ENCODE measurements around the gene XIST.

The XIST gene

DNA sequence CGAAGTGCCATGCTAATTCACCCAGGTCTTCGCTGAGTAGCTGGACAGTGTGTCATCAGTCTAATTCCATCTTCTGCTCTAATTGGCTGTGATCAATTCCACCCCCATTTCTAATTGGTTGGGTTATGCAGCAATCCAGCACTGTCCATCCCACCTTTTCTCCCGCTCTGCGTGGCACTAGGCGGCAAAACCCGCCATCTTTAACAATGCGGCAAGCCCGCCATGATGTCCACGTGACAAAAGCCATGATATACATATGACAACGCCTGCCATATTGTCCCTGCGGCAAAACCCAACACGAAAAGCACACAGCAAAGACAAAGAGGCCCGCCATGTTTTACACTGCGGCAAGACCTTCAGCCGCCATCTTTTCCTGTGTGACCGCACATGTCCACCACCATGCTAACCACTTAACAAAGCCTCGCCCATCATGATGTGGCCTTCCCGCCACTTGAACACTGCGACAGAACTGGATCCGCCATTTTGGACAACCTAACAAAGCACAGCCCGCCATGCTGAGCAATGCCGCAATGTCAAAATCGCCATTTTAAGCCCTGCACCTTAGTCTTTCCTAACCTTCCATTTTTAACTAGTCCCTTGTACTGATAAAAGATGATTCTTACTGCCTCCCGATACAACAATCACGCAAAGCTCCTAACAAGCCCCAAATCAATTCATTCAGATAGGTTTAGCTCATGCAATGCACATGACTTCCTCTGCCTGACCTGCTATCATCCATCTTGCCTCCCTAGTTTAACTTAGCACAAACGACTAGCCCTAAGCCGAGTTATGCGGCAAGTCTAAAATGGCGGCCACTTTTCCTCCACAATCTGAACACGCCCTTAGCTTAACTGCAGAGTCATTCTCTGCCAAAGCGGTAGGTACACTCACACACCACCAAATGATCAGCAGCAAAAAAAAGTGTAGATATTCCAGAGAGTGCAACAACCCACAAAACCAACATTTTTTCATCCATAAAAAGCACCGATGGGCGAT lies 1.2 kb downstream of the XIST start:
- peaks cover 86% of the 10 kb centered on the region for H3K27me3 ChIP-seq (ENCODE audit: insufficient read depth, low read depth, severe bottlenecking)
- TF ChIP-seq CTCF (IDR thresholded peaks at IDR 0.05; ENCODE audit: low read depth, low read length): no peak
- H3K4me3 ChIP-seq (ENCODE audit: low read depth, low read length): no peak overlapping the region
- H3K9me3 ChIP-seq (ENCODE audit: severe bottlenecking): peaks cover 6% of the 10 kb centered on the region
- no peak for DNase-seq
- no peak overlapping the region for H3K27ac ChIP-seq
- H3K36me3 ChIP-seq: no peaks in the 10 kb centered on the region

GRCh38 chrX:73850124-73851013 lies 2.1 kb downstream of the XIST start:
- no peaks in the 10 kb centered on the region for H3K36me3 ChIP-seq
- H3K9me3 ChIP-seq (ENCODE audit: severe bottlenecking): peaks cover 6% of the 10 kb centered on the region
- peaks cover 79% of the 10 kb centered on the region for H3K27me3 ChIP-seq (ENCODE audit: insufficient read depth, low read depth, severe bottlenecking)
- H3K27ac ChIP-seq: no peak overlapping the region
- H3K4me3 ChIP-seq (ENCODE audit: low read depth, low read length): no peak overlapping the region
- DNase-seq: no peak
- peak; percentile 24; the same call in 1 of the 2 replicates for TF ChIP-seq CTCF (IDR thresholded peaks at IDR 0.05; ENCODE audit: low read depth, low read length)

- DNase-seq: no peak
- no peak overlapping the region for H3K27ac ChIP-seq
- peaks cover 66% of the 10 kb centered on the region for H3K27me3 ChIP-seq (ENCODE audit: insufficient read depth, low read depth, severe bottlenecking)
- H3K36me3 ChIP-seq: no peaks in the 10 kb centered on the region
- TF ChIP-seq CTCF (IDR thresholded peaks at IDR 0.05; ENCODE audit: low read depth, low read length): no peak
- H3K9me3 ChIP-seq (ENCODE audit: severe bottlenecking): peaks cover 6% of the 10 kb centered on the region
- no peak overlapping the region for H3K4me3 ChIP-seq (ENCODE audit: low read depth, low read length)
Measured at GRCh38 chrX:73849073-73849472, 3.4 kb downstream of the XIST start.

DNA sequence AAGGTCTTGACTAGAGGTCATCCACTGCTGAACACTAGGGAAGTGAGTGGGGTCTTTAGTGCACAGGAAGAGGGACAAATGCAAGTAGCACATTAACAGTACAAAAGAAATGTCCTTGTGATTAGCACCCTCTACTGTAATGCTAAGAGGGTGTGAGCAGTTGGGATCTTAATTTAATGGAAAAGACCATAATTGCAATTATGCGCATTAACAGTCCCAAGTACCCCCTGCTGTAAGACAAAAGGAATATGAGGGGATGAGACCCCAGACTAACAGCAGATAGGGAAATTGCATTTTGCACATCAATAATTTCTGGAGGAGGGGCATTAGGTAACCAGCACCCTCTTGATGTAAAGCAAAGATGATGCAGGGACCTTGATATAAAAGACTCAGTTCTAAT lies 4.5 kb downstream of the XIST start:
- Histone ChIP-seq H3K4me3 (ENCODE audit: low read depth, low read length) (no peak overlapping the region), H3K27me3 (ENCODE audit: insufficient read depth, low read depth, severe bottlenecking) (peaks cover 60% of the 10 kb centered on the region), H3K36me3 (no peaks in the 10 kb centered on the region), H3K27ac (no peak overlapping the region), H3K9me3 (ENCODE audit: severe bottlenecking) (peaks cover 6% of the 10 kb centered on the region)
- no peak for DNase-seq
- TF ChIP-seq CTCF (IDR thresholded peaks at IDR 0.05; ENCODE audit: low read depth, low read length): no peak

DNA sequence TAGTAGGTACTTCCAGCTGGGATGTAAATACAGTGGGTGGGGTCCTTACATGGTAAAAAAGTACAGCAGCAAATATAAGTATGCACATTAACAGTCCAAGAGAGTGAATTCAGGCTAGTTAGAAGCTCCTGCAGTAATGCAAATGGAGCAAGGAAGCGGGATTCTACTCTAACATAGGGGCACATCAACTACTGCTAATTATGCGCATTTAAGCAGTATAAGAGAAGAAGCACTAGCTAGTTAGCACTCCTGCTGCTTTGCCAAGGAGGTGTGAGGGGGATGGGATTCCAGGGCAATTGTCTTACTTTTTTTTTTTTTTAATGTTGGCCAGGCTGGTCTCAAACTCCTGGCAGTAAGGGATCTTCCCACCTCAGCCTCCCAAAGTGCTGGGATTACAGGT lies 5.4 kb downstream of the XIST start:
- no peak overlapping the region for H3K4me3 ChIP-seq (ENCODE audit: low read depth, low read length)
- no peak overlapping the region for H3K27ac ChIP-seq
- H3K27me3 ChIP-seq (ENCODE audit: insufficient read depth, low read depth, severe bottlenecking): peaks cover 58% of the 10 kb centered on the region
- no peak for TF ChIP-seq CTCF (IDR thresholded peaks at IDR 0.05; ENCODE audit: low read depth, low read length)
- H3K36me3 ChIP-seq: no peaks in the 10 kb centered on the region
- H3K9me3 ChIP-seq (ENCODE audit: severe bottlenecking): peaks cover 6% of the 10 kb centered on the region
- no peak for DNase-seq

Measured in WERI-Rb-1 (cell line).